ENCODE measurements around the gene ZFP62. TPM values are rescaled to one million over a fixed set of nuclear protein-coding genes. Genes with fewer than 3 reads are reported as not detected.

The ZFP62 gene
- total RNA-seq, 2 experiments from 2014 or later = 58.4 to 79.1 TPM

DNA sequence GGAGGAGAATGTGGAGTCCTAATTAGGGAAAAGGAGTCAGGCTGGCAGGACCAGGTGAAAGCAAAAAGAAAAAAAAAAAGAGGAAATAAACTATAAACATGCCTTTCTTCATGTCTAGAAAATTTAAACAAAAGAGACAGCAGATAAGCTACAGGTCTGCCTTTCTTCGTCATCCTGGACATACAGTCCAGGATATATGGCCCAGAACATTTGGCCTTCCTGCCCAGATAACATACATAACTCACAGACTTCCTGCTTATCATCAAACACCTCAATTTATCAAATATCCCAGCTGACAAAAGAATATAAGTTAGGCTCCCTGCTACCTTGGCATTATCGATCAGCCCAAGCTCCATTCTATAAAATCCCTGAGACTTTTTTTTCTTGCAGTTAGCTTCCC, 49.1 kb upstream of the ZFP62 start:
- CTCF ChIA-PET (ENCODE audit: unreplicated experiment) = no interaction called here
- H3K9me3 ChIP-seq (ENCODE audit: low read length) = no peaks in the 10 kb centered on the region
- no TSS peak for BruUV-seq (replicated peaks)
- H3K4me2 ChIP-seq (ENCODE audit: low read length) = no peak overlapping the region
- POLR2A ChIA-PET = interaction anchor here (1.2 kb wide), 1 partner anchor 10 kb away, joined by 5 read pairs; no protein-coding TSS in a partner anchor
- TF ChIP-seq CTCF (conservative IDR thresholded peaks at IDR 0.05; ENCODE audit: low read length) (no peak), EZH2phosphoT487 (IDR thresholded peaks at IDR 0.05; ENCODE audit: borderline replicate concordance, low read depth, low read length) (no peak)
- no peaks in the 10 kb centered on the region for H3K9me2 ChIP-seq (ENCODE audit: insufficient read depth, low read length)
- H3K36me3 ChIP-seq (ENCODE audit: insufficient read depth, low read length) = no peaks in the 10 kb centered on the region
- H3K4me3 ChIP-seq (ENCODE audit: low read depth, low read length, poor library complexity, severe bottlenecking) = no peak overlapping the region
- H2AFZ ChIP-seq (ENCODE audit: low read length) = no peak overlapping the region
- H4K20me1 ChIP-seq (ENCODE audit: insufficient read depth, low read length) = no peaks in the 10 kb centered on the region
- no peak for DNase-seq (ENCODE audit: low spot score)
- intact Hi-C loops (cut with micrococcal nuclease; ENCODE audit: unreplicated experiment) = no loop called here
- no peak overlapping the region for H3K27ac ChIP-seq (ENCODE audit: low read depth, low read length, poor library complexity, severe bottlenecking)
- H3K79me2 ChIP-seq (ENCODE audit: insufficient read depth, low read depth, low read length) = no peaks in the 10 kb centered on the region
- no peaks in the 10 kb centered on the region for H3K4me1 ChIP-seq (ENCODE audit: insufficient read depth, low read length, poor library complexity, severe bottlenecking)

DNA sequence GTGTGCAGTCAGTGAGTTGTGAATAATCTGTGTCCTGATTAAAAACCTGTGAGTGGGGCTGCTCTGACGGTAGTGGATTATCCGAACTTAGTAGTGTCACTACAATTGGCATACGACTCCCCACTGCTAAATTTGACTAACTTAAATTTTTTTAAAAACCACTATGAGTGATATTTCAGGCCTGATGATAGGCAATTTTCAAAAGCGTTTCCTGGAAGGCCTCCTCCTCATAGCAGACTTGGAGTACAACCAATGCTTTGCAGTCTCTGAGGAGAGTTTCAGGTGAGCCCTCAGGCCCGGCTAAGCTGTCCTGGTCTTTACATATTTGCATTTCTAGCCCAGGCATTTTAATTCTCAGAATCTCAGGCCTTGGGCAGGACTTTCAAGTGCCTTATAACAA, 48.7 kb upstream of the ZFP62 start:
- H3K4me2 ChIP-seq (ENCODE audit: low read length) = no peak overlapping the region
- no peaks in the 10 kb centered on the region for H3K9me2 ChIP-seq (ENCODE audit: insufficient read depth, low read length)
- no peaks in the 10 kb centered on the region for H3K4me1 ChIP-seq (ENCODE audit: insufficient read depth, low read length, poor library complexity, severe bottlenecking)
- ChIA-PET CTCF (ENCODE audit: unreplicated experiment) (no interaction called here), POLR2A (interaction anchor here (1.2 kb wide), 1 partner anchor 10 kb away, joined by 5 read pairs; no protein-coding TSS in a partner anchor)
- no peak overlapping the region for H3K4me3 ChIP-seq (ENCODE audit: low read depth, low read length, poor library complexity, severe bottlenecking)
- DNase-seq (ENCODE audit: low spot score) = no peak
- TF ChIP-seq EZH2phosphoT487 (IDR thresholded peaks at IDR 0.05; ENCODE audit: borderline replicate concordance, low read depth, low read length) (no peak), CTCF (conservative IDR thresholded peaks at IDR 0.05; ENCODE audit: low read length) (no peak)
- H3K27ac ChIP-seq (ENCODE audit: low read depth, low read length, poor library complexity, severe bottlenecking) = no peak overlapping the region
- intact Hi-C loops (cut with micrococcal nuclease; ENCODE audit: unreplicated experiment) = no loop called here
- no peaks in the 10 kb centered on the region for H4K20me1 ChIP-seq (ENCODE audit: insufficient read depth, low read length)
- no peaks in the 10 kb centered on the region for H3K79me2 ChIP-seq (ENCODE audit: insufficient read depth, low read depth, low read length)
- no peaks in the 10 kb centered on the region for H3K36me3 ChIP-seq (ENCODE audit: insufficient read depth, low read length)
- H2AFZ ChIP-seq (ENCODE audit: low read length) = no peak overlapping the region
- no peaks in the 10 kb centered on the region for H3K9me3 ChIP-seq (ENCODE audit: low read length)
- BruUV-seq (replicated peaks) = no TSS peak

DNA sequence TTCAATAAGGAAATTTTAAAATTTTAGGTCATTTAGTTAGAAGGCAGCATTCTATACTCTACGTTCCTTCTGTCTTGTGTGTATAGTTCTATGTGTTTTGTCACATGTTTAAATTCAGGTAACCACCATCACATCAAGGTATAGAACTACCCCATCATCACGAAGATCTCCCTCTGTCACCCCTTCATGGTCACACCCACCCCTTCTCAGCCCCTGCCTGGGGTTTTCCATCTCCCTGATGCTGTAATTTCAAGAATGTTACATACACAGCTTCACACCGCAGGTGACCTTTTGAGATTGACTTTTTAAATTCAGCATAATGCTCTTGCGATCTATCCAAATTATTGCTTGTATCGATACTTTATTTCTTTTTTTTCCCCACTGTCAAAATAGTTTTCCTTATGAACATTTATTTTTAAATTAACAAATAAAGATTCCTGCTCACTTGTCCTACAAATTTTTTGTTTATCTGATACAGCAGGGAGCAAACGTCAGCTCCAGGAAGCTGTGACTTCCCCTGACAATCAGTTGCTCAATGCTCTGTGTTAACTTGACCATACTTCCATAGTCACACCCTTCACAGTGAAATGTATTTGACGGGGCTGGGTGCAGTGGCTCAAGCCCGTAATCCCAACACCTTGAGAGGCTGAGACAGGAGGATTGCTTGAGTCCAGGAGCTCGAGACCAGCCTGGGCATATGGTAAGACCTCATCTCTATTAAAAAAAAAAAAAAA, 48.1 kb upstream of the ZFP62 start:
- BruUV-seq (replicated peaks) = no TSS peak
- DNase-seq (ENCODE audit: low spot score) = no peak
- Histone ChIP-seq H3K79me2 (ENCODE audit: insufficient read depth, low read depth, low read length) (no peaks in the 10 kb centered on the region), H4K20me1 (ENCODE audit: insufficient read depth, low read length) (no peaks in the 10 kb centered on the region), H3K9me2 (ENCODE audit: insufficient read depth, low read length) (no peaks in the 10 kb centered on the region), H3K4me2 (ENCODE audit: low read length) (no peak overlapping the region), H3K4me3 (ENCODE audit: low read depth, low read length, poor library complexity, severe bottlenecking) (no peak overlapping the region), H2AFZ (ENCODE audit: low read length) (no peak overlapping the region), H3K4me1 (ENCODE audit: insufficient read depth, low read length, poor library complexity, severe bottlenecking) (no peaks in the 10 kb centered on the region), H3K27ac (ENCODE audit: low read depth, low read length, poor library complexity, severe bottlenecking) (no peak overlapping the region), H3K36me3 (ENCODE audit: insufficient read depth, low read length) (no peaks in the 10 kb centered on the region), H3K9me3 (ENCODE audit: low read length) (no peaks in the 10 kb centered on the region)
- ChIA-PET POLR2A (no interaction called here), CTCF (ENCODE audit: unreplicated experiment) (no interaction called here)
- TF ChIP-seq EZH2phosphoT487 (IDR thresholded peaks at IDR 0.05; ENCODE audit: borderline replicate concordance, low read depth, low read length) (no peak), CTCF (conservative IDR thresholded peaks at IDR 0.05; ENCODE audit: low read length) (no peak)
- intact Hi-C loops (cut with micrococcal nuclease; ENCODE audit: unreplicated experiment) = no loop called here
